ENCODE measurements around the gene BACH2. TPM values are rescaled to one million over a fixed set of nuclear protein-coding genes. Genes with fewer than 3 reads are reported as not detected.

Gene BACH2
- total and polyA plus RNA-seq, 9 of the 15 experiments (the other 6 are each of a cell fraction or from before 2014, with no cell fraction given) = 0.06 to 3.1 (median 0.59) TPM

- TF ChIP-seq PYGO2 (tag; IDR thresholded peaks at IDR 0.05) (no peak), CREM (IDR thresholded peaks at IDR 0.05; ENCODE audit: low read depth) (no peak), TBL1XR1 (IDR thresholded peaks at IDR 0.05; ENCODE audit: low read length in 2 of 2) (no peak)
Measured at GRCh38 chr6:90305800-90306448, 9.3 kb upstream of the BACH2 start (continued).

- WGBS (ENCODE audit: insufficient coverage, low coverage, missing lambda C conversion rate) = 4% methylated on average over 5 of the region's 5 CpGs
- Histone ChIP-seq H3K4me1 (replicated peaks in 1 of 2; ENCODE audit: control insufficient read depth in 2 of 2, insufficient read depth in 2 of 2, low read length in 2 of 2) (no peaks in the 10 kb centered on the region), H2AFZ (ENCODE audit: low read depth, low read length) (no peak overlapping the region), H3K9me3 (replicated peaks; ENCODE audit: control insufficient read depth, insufficient read depth, low read depth, low read length) (no peaks in the 10 kb centered on the region), H3K4me2 (ENCODE audit: insufficient read depth, low read length) (no peak overlapping the region), H3K27ac (ENCODE audit: extremely low read depth, low read depth, low read length) (no peak overlapping the region), H4K20me1 (replicated peaks; ENCODE audit: control insufficient read depth, insufficient read depth, low read length) (no peaks in the 10 kb centered on the region), H3K9ac (ENCODE audit: insufficient read depth in 1 of 2, low read depth in 2 of 2, low read length in 2 of 2) (0 out of 4 replicates have a peak overlapping the region, but pooled peaks of 1 of the 2 experiments have one; percentile 10), H3K27me3 (ENCODE audit: control insufficient read depth in 2 of 2, insufficient read depth in 2 of 2, low read length in 2 of 2) (peaks cover 3 to 15% of the 10 kb centered on the region in 2 experiments; a peak in 4 of 5 replicates), H3K79me2 (ENCODE audit: control insufficient read depth, insufficient read depth, low read length) (no peaks in the 10 kb centered on the region), H3K4me3 (no peak overlapping the region), H3K36me3 (ENCODE audit: control insufficient read depth, insufficient read depth, low read length) (no peaks in the 10 kb centered on the region), H3K9me1 (ENCODE audit: control insufficient read depth, insufficient read depth, low read length) (no peaks in the 10 kb centered on the region)
- ChIA-PET POLR2A (interaction anchor here (0.9 to 1.5 kb wide), 4 partner anchors 9 to 170 kb away, joined by 3 to 4 read pairs (median 3); no protein-coding TSS in a partner anchor), CTCF (ENCODE audit: low intra/inter-chr PET ratio) (no interaction called here)
- FAIRE-seq = no peak
- no peak for ATAC-seq
- in situ Hi-C loops (cut with MboI) = no loop called here
- no peak for DNase-seq (ENCODE audit: extremely low read depth in 1 of 4, low spot score in 3 of 4)
- no TSS peak for BruUV-seq (replicated peaks)
- TF ChIP-seq NCOA2 (IDR thresholded peaks at IDR 0.05; ENCODE audit: partially characterized antibody in 2 of 2) (no peak), MYNN (IDR thresholded peaks at IDR 0.05) (no peak), MYNN (CRISPR knock-in tag; IDR thresholded peaks at IDR 0.05) (no peak), ZBTB9 (CRISPR knock-in tag; IDR thresholded peaks at IDR 0.05) (no peak), ZNF57 (CRISPR knock-in tag; IDR thresholded peaks at IDR 0.05) (no peak), KAT8 (IDR thresholded peaks at IDR 0.05; ENCODE audit: low read depth) (no peak), WHSC1 (IDR thresholded peaks at IDR 0.05; ENCODE audit: low read length) (no peak), PHTF2 (CRISPR knock-in tag; IDR thresholded peaks at IDR 0.05) (no peak), TFAM (CRISPR knock-in tag; conservative IDR thresholded peaks at IDR 0.05) (no peak)
- intact Hi-C loops (cut with micrococcal nuclease) = no loop called here
Measured at GRCh38 chr6:90304308-90304707, 7.7 kb upstream of the BACH2 start.

Measured in K562 (cell line).